HFFc6 (cell line): ENCODE data around the gene GSC. TPM values are rescaled to one million over a fixed set of nuclear protein-coding genes. Genes with fewer than 3 reads are reported as not detected.
"Not testable (repeated sequence)": the region's sequence is repeated elsewhere in the genome, so short reads cannot be mapped to it uniquely, and the experiment has no call there.

Source experiments
- DNase-seq: peaks from one replicate; pipeline ENCODE4 v3.0.0-alpha.2; 2018
- H3K27ac Mint-ChIP-seq: 2 replicates; pipeline ENCODE4 v1.8.0; 2020; ENCODE audit warnings: mild to moderate bottlenecking, mixed read lengths
- H3K27me3 Mint-ChIP-seq: 2 replicates; pipeline ENCODE4 v1.8.0; 2021; ENCODE audit warnings: mild to moderate bottlenecking, moderate library complexity, mixed read lengths; ENCODE audit not compliant: insufficient read depth
- H3K36me3 Mint-ChIP-seq: 2 replicates; pipeline ENCODE4 v1.8.0; 2021; ENCODE audit warnings: low read depth, mixed read lengths
- H3K4me1 Mint-ChIP-seq: 2 replicates; pipeline ENCODE4 v1.8.0; 2020; ENCODE audit warnings: low read depth, mixed read lengths
- H3K4me3 Mint-ChIP-seq: 2 replicates; pipeline ENCODE4 v1.8.0; 2020; ENCODE audit warnings: mild to moderate bottlenecking, moderate library complexity, mixed read lengths
- H3K9me3 Mint-ChIP-seq: 2 replicates; pipeline ENCODE4 v1.8.0; 2020; ENCODE audit warnings: mild to moderate bottlenecking, mixed read lengths
- CTCF ChIP-seq: fragments of 200-600 bp; sonication (generic); IDR thresholded peaks from 2 replicates; pipeline ENCODE4 v1.5.0; 2021; ENCODE audit warnings: antibody characterized with exemption, mild to moderate bottlenecking
- total RNA-seq, 6 experiments: library from RNA; stranded (reverse); fragmentation: NEBNext Ultra II Directional; extraction: Animal tissue kit (Norgen Biotek cat#: 25700); gene quantifications; 2 replicates in 1 of 6; 3 replicates in 5 of 6; pipeline ENCODE4 v1.2.3, GENCODE V29; 2021

The GSC gene
- total RNA-seq, 6 experiments from 2014 or later = not detected

GRCh38 chr14:94748667-94749347, 21.1 kb downstream of the GSC start:
- H3K4me3 Mint-ChIP-seq = no peak overlapping the region
- peaks cover 5% of the 10 kb centered on the region for H3K27me3 Mint-ChIP-seq
- TF ChIP-seq CTCF = no peak
- H3K36me3 Mint-ChIP-seq = peaks cover 13% of the 10 kb centered on the region; the same call in 1 of the 2 replicates
- H3K4me1 Mint-ChIP-seq = no peaks in the 10 kb centered on the region
- DNase-seq = no peak
- peaks cover 47% of the 10 kb centered on the region for H3K9me3 Mint-ChIP-seq
- no peak overlapping the region for H3K27ac Mint-ChIP-seq

GRCh38 chr14:94747739-94748138, 22.2 kb downstream of the GSC start:
- no peak overlapping the region for H3K27ac Mint-ChIP-seq
- DNase-seq = no peak
- H3K9me3 Mint-ChIP-seq = peaks cover 41% of the 10 kb centered on the region
- H3K36me3 Mint-ChIP-seq = peaks cover 13% of the 10 kb centered on the region; the same call in 1 of the 2 replicates
- no peak overlapping the region for H3K4me3 Mint-ChIP-seq
- TF ChIP-seq CTCF = no peak
- H3K4me1 Mint-ChIP-seq = no peaks in the 10 kb centered on the region
- H3K27me3 Mint-ChIP-seq = peaks cover 3% of the 10 kb centered on the region; the same call in 1 of the 2 replicates

- not testable (repeated sequence) for H3K36me3 Mint-ChIP-seq, H3K27me3 Mint-ChIP-seq, H3K4me1 Mint-ChIP-seq, H3K27ac Mint-ChIP-seq, DNase-seq, H3K4me3 Mint-ChIP-seq
- peaks cover 39% of the 10 kb centered on the region for H3K9me3 Mint-ChIP-seq
These were observed 22.8 kb downstream of the GSC start for GRCh38 chr14:94747153-94747552.

GRCh38 chr14:94746131-94746530, 23.8 kb downstream of the GSC start:
- Mint-ChIP-seq H3K27me3 (peaks cover 3% of the 10 kb centered on the region; the same call in 1 of the 2 replicates), H3K9me3 (peaks cover 40% of the 10 kb centered on the region), H3K36me3 (peaks cover 5% of the 10 kb centered on the region; the same call in 1 of the 2 replicates), H3K27ac (no peak overlapping the region), H3K4me1 (no peaks in the 10 kb centered on the region), H3K4me3 (no peak overlapping the region)
- no peak for DNase-seq
- TF ChIP-seq CTCF = no peak

- Mint-ChIP-seq H3K36me3 (peaks cover 4% of the 10 kb centered on the region), H3K27me3 (no peaks in the 10 kb centered on the region), H3K9me3 (peaks cover 46% of the 10 kb centered on the region), H3K27ac (no peak overlapping the region), H3K4me3 (no peak overlapping the region), H3K4me1 (no peaks in the 10 kb centered on the region)
- no peak for TF ChIP-seq CTCF
- DNase-seq = no peak
These were observed 31.2 kb downstream of the GSC start for GRCh38 chr14:94738751-94739150.

- H3K27me3 Mint-ChIP-seq = no peaks in the 10 kb centered on the region
- no peak overlapping the region for H3K4me3 Mint-ChIP-seq
- H3K4me1 Mint-ChIP-seq = no peaks in the 10 kb centered on the region
- peaks cover 48% of the 10 kb centered on the region for H3K9me3 Mint-ChIP-seq
- H3K27ac Mint-ChIP-seq = no peak overlapping the region
- DNase-seq = no peak
- H3K36me3 Mint-ChIP-seq = peaks cover 4% of the 10 kb centered on the region
- TF ChIP-seq CTCF = no peak
These were observed 31.8 kb downstream of the GSC start for GRCh38 chr14:94738097-94738496.
